A549 (cell line): ENCODE results near the gene GNA12. TPM values are rescaled to one million over a fixed set of nuclear protein-coding genes. Genes with fewer than 3 reads are reported as not detected.

Experiments used
- ATAC-seq, 2 experiments: fragments of 200-7000 bp in 1 of 2; fragments of >200 bp in 1 of 2; cut with Nextera tagmentation in 1 of 2; cut with Tn5 transposase in 1 of 2; 3 replicates each; pipeline versions ENCODE4 v1.8.0 to v1.9.1; 2018 to 2020; ENCODE audit warnings: mild to moderate bottlenecking in 1 of 2, moderate library complexity in 1 of 2
- CTCF ChIA-PET: fragments of 300-600 bp; sonication (Branson Sonifier 250); formaldehyde crosslinking; extraction: SDS; loops from one replicate; lab custom pipeline; 2021; ENCODE audit warnings: antibody characterized with exemption, inconsistent platforms; lab: Yijun Ruan, JAX
- POLR2A ChIA-PET: fragments of 350-600 bp; formaldehyde crosslinking; extraction: SDS; loops from one replicate; lab custom pipeline; 2021; ENCODE audit warnings: antibody characterized with exemption, inconsistent platforms; lab: Yijun Ruan, JAX
- DNase-seq, 2 experiments: peaks; one replicate each; pipeline versions ENCODE4 v3.0.0 to v3.0.0-alpha.2; 2011 to 2016; ENCODE audit warnings: low read depth in 1 of 2, low spot score in 1 of 2
- FAIRE-seq: peaks from 2 replicates; lab custom pipeline; 2011; peaks lifted over from hg19 to GRCh38; lab: Jason Lieb, UNC
- H3K27ac ChIP-seq, 2 experiments: fragments of >200 bp; sonication (Bioruptor Twin); formaldehyde crosslinking; 3 replicates each; pipeline ENCODE4 v1.5.1; 2016 to 2017
- H3K4me1 ChIP-seq: fragments of >200 bp; sonication (Bioruptor Twin); formaldehyde crosslinking; 3 replicates; pipeline ENCODE4 v1.6.1; 2016
- H3K4me2 ChIP-seq: fragments of >200 bp; sonication (Bioruptor Twin); formaldehyde crosslinking; 3 replicates; pipeline ENCODE4 v1.6.1; 2016
- H3K4me3 ChIP-seq: fragments of >200 bp; sonication (Bioruptor Twin); formaldehyde crosslinking; 3 replicates; pipeline ENCODE4 v1.5.1; 2016
- H3K9me3 ChIP-seq: fragments of >200 bp; sonication (Bioruptor Twin); formaldehyde crosslinking; 3 replicates; pipeline ENCODE4 v1.6.1; 2016
- CTCF ChIP-seq: fragments of >200 bp; sonication (Bioruptor Twin); formaldehyde crosslinking; IDR thresholded peaks from 3 replicates; pipeline ENCODE4 v1.5.1; 2016
- EHF ChIP-seq: fragments of 250-450 bp; sonication (Bioruptor Pico); IDR thresholded peaks from 2 replicates; pipeline ENCODE4 v1.5.0; 2020; ENCODE audit warnings: mild to moderate bottlenecking
- EHMT2 ChIP-seq: fragments of 200-600 bp; sonication (generic); IDR thresholded peaks from 2 replicates; pipeline ENCODE4 v1.6.1; 2016; ENCODE audit warnings: antibody characterized with exemption, low read depth, mild to moderate bottlenecking, moderate library complexity
- ELK1 ChIP-seq: fragments of 150-350 bp; IDR thresholded peaks from 2 replicates; pipeline ENCODE4 v1.6.1; 2014; ENCODE audit warnings: low read depth, mild to moderate bottlenecking, low read length
- EP300 ChIP-seq, 2 experiments: fragments of >200 bp; sonication (Bioruptor Twin); formaldehyde crosslinking; IDR thresholded peaks; 2 replicates in 1 of 2; 3 replicates in 1 of 2; pipeline ENCODE4 v1.6.1; 2016 to 2017
- FOXS1 ChIP-seq: fragments of 250-450 bp; sonication (Bioruptor Pico); IDR thresholded peaks from 2 replicates; pipeline ENCODE4 v1.5.0; 2020; ENCODE audit warnings: mild to moderate bottlenecking, moderate library complexity
- HDAC2 ChIP-seq: fragments of 200-600 bp; sonication (generic); IDR thresholded peaks from 2 replicates; pipeline ENCODE4 v1.6.1; 2016
- HMGXB4 ChIP-seq: fragments of 250-450 bp; sonication (Bioruptor Pico); IDR thresholded peaks from 2 replicates; pipeline ENCODE4 v1.5.0; 2021; ENCODE audit warnings: mild to moderate bottlenecking, moderate library complexity, borderline replicate concordance
- HOXB5 ChIP-seq: fragments of 250-450 bp; sonication (Bioruptor Pico); IDR thresholded peaks from 2 replicates; pipeline ENCODE4 v1.5.0; 2020; ENCODE audit warnings: mild to moderate bottlenecking, moderate library complexity
- JUN ChIP-seq, 2 experiments: fragments of >200 bp; sonication (Bioruptor Twin); formaldehyde crosslinking; IDR thresholded peaks; 2 replicates in 1 of 2; 3 replicates in 1 of 2; pipeline ENCODE4 v1.6.1; 2016 to 2017
- KDM1A ChIP-seq: fragments of 200-600 bp; sonication (generic); IDR thresholded peaks from 2 replicates; pipeline ENCODE4 v1.6.1; 2016; ENCODE audit warnings: low read depth, mild to moderate bottlenecking
- POLR2AphosphoS2 ChIP-seq: conservative IDR thresholded peaks from 2 replicates; pipeline ENCODE4 v1.6.1; 2012; ENCODE audit warnings: low read length, improper control_type of control experiment, inconsistent platforms
- RCOR1 ChIP-seq: fragments of 150-350 bp; IDR thresholded peaks from 2 replicates; pipeline ENCODE4 v1.6.1; 2014; ENCODE audit warnings: antibody characterized with exemption, low read length, low read depth
- RFX5 ChIP-seq: fragments of 450-650 bp; IDR thresholded peaks from 2 replicates; pipeline ENCODE4 v1.7.1; 2014; ENCODE audit warnings: antibody characterized with exemption, mild to moderate bottlenecking, moderate library complexity
- RNF2 ChIP-seq: fragments of 200-600 bp; sonication (generic); IDR thresholded peaks from 2 replicates; pipeline ENCODE4 v1.6.1; 2016; ENCODE audit warnings: low read depth, mild to moderate bottlenecking, antibody characterized with exemption, moderate library complexity, borderline replicate concordance
- TFCP2L1 ChIP-seq: fragments of 250-450 bp; sonication (Bioruptor Pico); IDR thresholded peaks from 2 replicates; pipeline ENCODE4 v1.5.0; 2021; ENCODE audit warnings: mild to moderate bottlenecking
- ZC3H11A ChIP-seq: fragments of 450-650 bp; IDR thresholded peaks from 2 replicates; pipeline ENCODE4 v1.6.1; 2014; ENCODE audit warnings: antibody characterized with exemption, mild to moderate bottlenecking
- WGBS: methylation state at CpG from one replicate; pipeline ENCODE4 v1.1.6; 2017; ENCODE audit errors: missing lambda C conversion rate; 5-methylcytosine and 5-hydroxymethylcytosine counted together
- polyA plus RNA-seq, 4 experiments: library from polyadenylated mRNA; depleted of rRNA in 3 of 4; stranded (reverse); fragments of >200 nt; fragmentation: RNase III in 1 of 4; extraction: RNeasy Plus Mini Kit Qiagen cat#74134 plus additional on column Dnase treatment in 1 of 4; gene quantifications; 2 replicates in 3 of 4; 3 replicates in 1 of 4; pipeline ENCODE4 v1.2.3, GENCODE V29; 2011 to 2017

GNA12 gene
- polyA plus RNA-seq, 2 of the 4 experiments (the other 2 are of a cell fraction) = 33.0 to 43.7 TPM

GRCh38 chr7:2702594-2702957 lies 141.5 kb downstream of the GNA12 start (continued):
- TF ChIP-seq POLR2AphosphoS2 (no peak), RNF2 (no peak), FOXS1 (no peak), TFCP2L1 (CRISPR knock-in tag) (no peak), RCOR1 (no peak)

GRCh38 chr7:2701832-2702593 lies 142.1 kb downstream of the GNA12 start:
- Histone ChIP-seq H3K4me3 (no peak overlapping the region), H3K9me3 (no peaks in the 10 kb centered on the region), H3K27ac (no peak overlapping the region), H3K4me2 (no peak overlapping the region), H3K4me1 (no peaks in the 10 kb centered on the region)
- ATAC-seq = peak; percentile 31 to 39; a peak in 4 of 6 replicates
- POLR2A ChIA-PET = no interaction called here
- no peak for DNase-seq
- WGBS = 52% methylated on average over 12 of the region's 12 CpGs
- CTCF ChIA-PET = interaction anchor here (0.7 to 7.5 kb wide), 7 partner anchors 8 to 1139 kb away, joined by 3 to 41 read pairs (median 7); no protein-coding TSS in a partner anchor
- TF ChIP-seq KDM1A = no peak
- TF ChIP-seq ZC3H11A = no peak
- TF ChIP-seq EHMT2 = no peak
- no peak for TF ChIP-seq FOXS1
- no peak for TF ChIP-seq HOXB5 (CRISPR knock-in tag)
- no peak for TF ChIP-seq HMGXB4
- TF ChIP-seq JUN (IDR thresholded peaks at IDR 0.05) = no peak
- no peak for TF ChIP-seq EP300 (IDR thresholded peaks at IDR 0.05)
- FAIRE-seq = no peak

GRCh38 chr7:2701424-2701823 lies 142.7 kb downstream of the GNA12 start:
- DNase-seq (no peak), FAIRE-seq (no peak), ATAC-seq (no peak)
- Histone ChIP-seq H3K4me2 (no peak overlapping the region), H3K4me3 (no peak overlapping the region), H3K4me1 (no peaks in the 10 kb centered on the region), H3K9me3 (no peaks in the 10 kb centered on the region), H3K27ac (no peak overlapping the region)
- TF ChIP-seq HDAC2 = no peak
- TF ChIP-seq RFX5 = no peak
- no peak for TF ChIP-seq EHF (CRISPR knock-in tag)
- no peak for TF ChIP-seq ELK1
- no peak for TF ChIP-seq CTCF
- no peak for TF ChIP-seq HMGXB4
- 78% methylated on average over 15 of the region's 17 CpGs for WGBS
- POLR2A ChIA-PET = no interaction called here
- CTCF ChIA-PET = interaction anchor here (0.7 to 7.5 kb wide), 7 partner anchors 9 to 1138 kb away, joined by 3 to 41 read pairs (median 7); no protein-coding TSS in a partner anchor
